KOPT-K1 (cell line): ENCODE results near the gene PADI3.

ENCODE experiments used
- H3K27ac ChIP-seq: fragments of 200-600 bp; sonication (generic); 2 replicates; pipeline ENCODE4 v1.5.1; 2016; ENCODE audit warnings: antibody characterized with exemption, mild to moderate bottlenecking, low read depth, low read length; ENCODE audit not compliant: poor library complexity, severe bottlenecking
- H3K36me3 ChIP-seq: fragments of 200-600 bp; sonication (generic); 2 replicates; pipeline ENCODE4 v1.5.1; 2017; ENCODE audit warnings: antibody characterized with exemption, mild to moderate bottlenecking, low read length, moderate library complexity; ENCODE audit not compliant: insufficient read depth
- H3K9me3 ChIP-seq: fragments of 200-600 bp; sonication (generic); 2 replicates; pipeline ENCODE4 v1.5.1; 2017; ENCODE audit warnings: antibody characterized with exemption, low read length, mild to moderate bottlenecking; ENCODE audit not compliant: insufficient read depth, poor library complexity, severe bottlenecking

The PADI3 gene

DNA sequence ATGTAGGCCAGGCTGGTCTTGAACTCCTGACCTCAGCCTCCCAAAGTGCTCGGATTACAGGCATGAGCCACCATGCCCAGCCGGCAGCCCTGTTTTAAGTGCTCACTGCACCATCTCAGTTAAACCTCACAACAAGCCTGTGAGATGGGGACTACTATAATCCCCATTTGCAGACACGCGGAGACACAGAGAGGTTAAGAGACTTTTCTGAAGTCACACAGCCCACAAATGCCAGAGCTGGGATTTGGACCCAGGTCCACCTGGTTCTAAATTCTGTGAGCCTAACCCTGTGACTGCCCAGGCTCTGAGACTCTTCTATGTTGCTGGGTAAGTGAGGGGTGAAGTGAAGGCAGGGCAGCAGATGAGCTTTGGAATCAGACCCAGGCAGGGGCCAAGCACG, 37.5 kb upstream of the PADI3 start:
- Histone ChIP-seq H3K9me3 (no peaks in the 10 kb centered on the region), H3K36me3 (no peaks in the 10 kb centered on the region), H3K27ac (no peak overlapping the region)

GRCh38 chr1:17212009-17212408, 36.9 kb upstream of the PADI3 start:
- Histone ChIP-seq H3K27ac (no peak overlapping the region), H3K9me3 (no peaks in the 10 kb centered on the region), H3K36me3 (no peaks in the 10 kb centered on the region)

DNA sequence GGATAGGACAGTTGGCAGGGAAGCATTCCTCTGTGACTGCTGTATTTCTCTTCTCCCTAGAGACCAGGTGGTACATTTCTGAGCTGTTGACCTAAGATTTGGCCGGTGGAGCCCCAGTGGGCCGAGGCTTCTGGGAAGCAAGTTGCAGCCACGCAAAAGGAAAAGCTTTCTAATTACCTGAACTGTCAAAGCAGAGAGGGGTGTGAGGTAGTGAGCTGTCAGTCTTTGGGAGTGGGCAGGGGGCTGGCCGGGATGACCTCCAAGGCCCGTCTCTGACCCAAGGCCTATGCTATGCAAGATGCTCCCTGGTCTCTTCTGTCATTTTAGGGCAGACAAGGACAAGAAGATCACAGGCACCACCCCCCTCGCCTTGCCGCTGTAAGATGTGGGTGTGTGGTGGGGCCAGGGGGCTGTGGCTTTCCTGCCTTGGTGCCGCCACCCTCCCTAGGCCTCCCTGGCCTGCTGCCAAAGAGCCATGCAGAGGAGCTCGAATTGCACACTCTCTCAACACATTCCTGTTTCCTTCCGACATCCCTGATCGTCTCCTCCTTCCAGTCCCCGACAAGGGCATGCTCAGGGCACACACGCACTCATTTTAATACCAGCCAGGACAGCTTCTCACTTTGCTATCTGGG, 36.3 kb upstream of the PADI3 start:
- no peak overlapping the region for H3K27ac ChIP-seq
- no peaks in the 10 kb centered on the region for H3K36me3 ChIP-seq
- H3K9me3 ChIP-seq, result no peaks in the 10 kb centered on the region

- Histone ChIP-seq H3K27ac (no peak overlapping the region), H3K9me3 (no peaks in the 10 kb centered on the region), H3K36me3 (no peaks in the 10 kb centered on the region)
Measured at GRCh38 chr1:17213148-17213781, 35.6 kb upstream of the PADI3 start.

GRCh38 chr1:17213782-17214148, 35.1 kb upstream of the PADI3 start:
- Histone ChIP-seq H3K36me3 (no peaks in the 10 kb centered on the region), H3K9me3 (no peaks in the 10 kb centered on the region), H3K27ac (no peak overlapping the region)

- H3K27ac ChIP-seq, result no peak overlapping the region
- H3K9me3 ChIP-seq, result no peaks in the 10 kb centered on the region
- no peaks in the 10 kb centered on the region for H3K36me3 ChIP-seq
Measured at GRCh38 chr1:17214876-17215544, 33.9 kb upstream of the PADI3 start.

GRCh38 chr1:17215545-17215890, 33.4 kb upstream of the PADI3 start:
- H3K27ac ChIP-seq, result no peak overlapping the region

DNA sequence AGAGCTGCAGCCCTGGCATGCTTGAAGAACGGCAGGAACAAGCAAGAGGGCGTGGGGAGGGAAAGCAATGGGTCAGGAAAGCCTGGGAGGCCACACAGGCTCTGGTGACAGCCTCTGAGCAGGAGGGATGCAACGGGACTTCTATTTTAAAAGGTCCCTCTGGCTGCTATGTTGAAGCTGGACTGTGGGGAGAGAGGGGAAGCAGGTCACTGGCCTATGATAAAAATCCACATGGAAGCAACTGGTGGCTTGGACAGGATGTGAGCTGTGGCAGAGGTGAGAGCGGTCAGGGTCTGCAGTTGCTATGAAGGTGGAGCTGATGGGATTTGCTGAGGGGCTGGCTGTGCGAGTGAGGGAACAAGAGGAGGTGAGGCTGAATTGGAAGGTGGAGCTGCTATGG, 32.8 kb upstream of the PADI3 start:
- Histone ChIP-seq H3K36me3 (no peaks in the 10 kb centered on the region), H3K27ac (no peak overlapping the region), H3K9me3 (no peaks in the 10 kb centered on the region)

More at GRCh38 chr1:17215545-17215890, 33.4 kb upstream of the PADI3 start:
- no peaks in the 10 kb centered on the region for H3K36me3 ChIP-seq
- no peaks in the 10 kb centered on the region for H3K9me3 ChIP-seq

DNA sequence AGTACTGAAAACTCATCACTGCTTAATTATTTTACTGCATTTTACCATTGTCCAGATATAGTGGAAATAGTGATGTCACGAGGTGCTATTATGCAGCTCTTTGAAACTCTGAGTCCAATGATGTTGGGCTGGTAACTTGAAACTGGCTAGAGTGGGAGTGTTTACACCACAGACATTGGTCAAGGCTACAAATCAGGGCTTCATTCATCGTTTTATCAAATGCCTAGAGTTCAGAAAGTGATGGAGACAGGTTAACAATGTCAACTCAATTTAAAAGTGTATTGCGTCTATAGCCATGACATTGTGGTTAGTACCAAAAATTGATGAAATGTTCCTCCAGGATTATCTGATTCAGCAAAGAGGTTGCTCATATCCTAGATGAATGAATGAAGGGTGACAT, 31.3 kb upstream of the PADI3 start:
- Histone ChIP-seq H3K36me3 (no peaks in the 10 kb centered on the region), H3K27ac (no peak overlapping the region), H3K9me3 (no peaks in the 10 kb centered on the region)

DNA sequence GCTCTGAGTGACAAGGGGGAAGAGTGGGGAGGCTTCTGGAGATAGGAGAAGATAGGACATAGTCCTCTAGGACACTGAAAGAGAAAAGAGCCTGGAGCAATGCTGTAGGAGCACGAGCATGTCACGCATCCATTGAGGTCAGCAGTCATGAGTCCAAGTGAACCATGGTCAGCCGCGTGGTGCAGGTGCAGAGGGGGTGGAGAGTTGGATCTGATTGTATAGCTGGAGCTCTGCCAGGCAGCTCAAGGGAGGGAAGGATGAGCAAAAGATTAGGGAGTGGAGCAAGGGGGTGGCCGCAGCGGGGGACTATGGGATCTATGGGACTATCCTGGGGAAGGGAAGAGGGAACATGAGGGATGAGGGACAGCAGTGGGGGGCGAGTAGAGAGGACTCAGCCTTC, 30.0 kb upstream of the PADI3 start:
- H3K27ac ChIP-seq, result no peak overlapping the region
- no peaks in the 10 kb centered on the region for H3K36me3 ChIP-seq
- H3K9me3 ChIP-seq, result no peaks in the 10 kb centered on the region

DNA sequence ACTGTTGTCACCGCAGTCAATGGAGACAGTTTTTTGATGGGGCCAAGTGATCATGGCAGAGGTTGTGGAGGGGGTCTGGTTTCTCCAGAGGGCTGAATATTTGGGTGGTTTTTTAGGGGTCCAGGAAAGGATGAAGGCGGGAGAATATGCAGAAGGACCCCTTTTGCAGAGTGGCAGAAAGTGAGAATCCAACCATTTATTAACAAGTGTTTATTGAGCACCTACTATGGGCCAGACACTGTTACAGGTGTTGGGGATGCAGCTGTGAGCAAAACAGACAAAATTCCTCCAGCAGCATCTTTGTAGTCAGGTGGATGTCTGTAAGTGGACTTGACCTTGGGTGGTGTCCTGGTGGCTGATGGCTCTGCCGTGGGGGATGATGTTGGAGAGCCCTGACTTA, 28.6 kb upstream of the PADI3 start:
- Histone ChIP-seq H3K9me3 (no peaks in the 10 kb centered on the region), H3K27ac (no peak overlapping the region), H3K36me3 (no peaks in the 10 kb centered on the region)

DNA sequence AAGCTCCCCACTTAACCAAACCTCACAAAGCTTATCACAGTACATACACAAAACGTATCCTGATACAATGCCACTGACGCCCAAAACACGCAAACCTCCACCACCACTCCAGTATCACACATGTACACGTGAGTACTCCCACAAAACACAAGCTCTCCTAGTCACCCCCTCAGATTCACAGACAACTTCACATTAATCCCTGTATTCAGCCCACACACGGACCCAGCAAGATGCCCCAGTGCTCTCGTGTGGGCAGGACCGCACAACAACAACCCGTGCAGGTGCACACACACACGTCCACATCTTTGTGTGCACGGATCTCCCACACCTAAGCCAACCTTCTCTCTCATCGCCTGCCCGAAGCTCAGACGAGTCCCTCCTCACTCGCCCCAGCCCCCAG, 26.3 kb upstream of the PADI3 start:
- Histone ChIP-seq H3K36me3 (no peaks in the 10 kb centered on the region), H3K9me3 (no peaks in the 10 kb centered on the region), H3K27ac (no peak overlapping the region)

GRCh38 chr1:17224434-17224833, 24.5 kb upstream of the PADI3 start:
- no peaks in the 10 kb centered on the region for H3K36me3 ChIP-seq

DNA sequence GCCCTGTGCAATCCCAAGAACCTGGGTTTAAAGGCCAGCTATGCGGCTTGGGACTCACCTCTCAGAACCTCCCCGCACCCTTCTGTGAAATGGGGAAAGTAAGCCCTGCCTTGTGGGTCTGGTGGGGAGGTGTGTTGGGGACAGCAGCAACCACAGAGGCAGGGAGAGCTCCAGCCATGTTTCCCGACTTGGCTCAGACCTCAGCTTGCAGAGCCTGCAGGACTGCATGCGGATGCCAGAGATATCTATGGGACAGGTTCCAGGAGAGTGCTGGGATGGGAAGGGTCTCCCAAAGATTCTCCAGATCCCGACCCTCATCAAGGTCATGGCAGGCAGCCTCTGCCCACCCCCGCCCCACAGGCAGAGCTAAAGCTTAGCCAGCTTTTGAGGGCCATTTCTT, 23.8 kb upstream of the PADI3 start:
- Histone ChIP-seq H3K27ac (no peak overlapping the region), H3K9me3 (no peaks in the 10 kb centered on the region), H3K36me3 (no peaks in the 10 kb centered on the region)

More at GRCh38 chr1:17224434-17224833, 24.5 kb upstream of the PADI3 start:
- H3K27ac ChIP-seq, result no peak overlapping the region
- no peaks in the 10 kb centered on the region for H3K9me3 ChIP-seq

DNA sequence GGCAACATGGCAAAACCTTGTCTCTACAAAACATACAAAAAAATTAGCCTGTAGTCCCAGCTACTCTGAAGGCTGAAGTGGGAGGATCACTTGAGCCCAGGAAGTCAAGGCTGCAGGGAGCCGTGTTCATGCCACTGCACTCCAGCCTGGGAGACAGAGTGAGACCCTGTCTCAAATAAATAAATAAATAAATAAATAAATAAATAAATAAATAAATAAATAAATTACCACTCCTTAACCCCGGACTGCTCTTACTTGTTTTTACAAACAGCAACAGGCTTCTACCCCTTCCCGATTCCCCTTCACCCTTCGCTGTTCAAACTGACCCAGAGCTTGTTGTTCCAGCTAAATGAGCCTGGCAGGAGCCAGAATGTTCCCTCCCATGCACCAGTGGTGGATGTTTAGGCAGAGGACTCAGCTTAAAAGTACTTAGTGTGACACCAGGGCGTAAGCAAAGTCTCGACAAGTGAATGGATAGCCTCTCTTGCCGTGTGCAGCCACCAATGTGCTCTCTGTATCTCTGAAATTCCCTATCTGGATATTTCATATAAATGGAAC, 21.5 kb upstream of the PADI3 start:
- no peaks in the 10 kb centered on the region for H3K9me3 ChIP-seq
- no peak overlapping the region for H3K27ac ChIP-seq
- no peaks in the 10 kb centered on the region for H3K36me3 ChIP-seq

DNA sequence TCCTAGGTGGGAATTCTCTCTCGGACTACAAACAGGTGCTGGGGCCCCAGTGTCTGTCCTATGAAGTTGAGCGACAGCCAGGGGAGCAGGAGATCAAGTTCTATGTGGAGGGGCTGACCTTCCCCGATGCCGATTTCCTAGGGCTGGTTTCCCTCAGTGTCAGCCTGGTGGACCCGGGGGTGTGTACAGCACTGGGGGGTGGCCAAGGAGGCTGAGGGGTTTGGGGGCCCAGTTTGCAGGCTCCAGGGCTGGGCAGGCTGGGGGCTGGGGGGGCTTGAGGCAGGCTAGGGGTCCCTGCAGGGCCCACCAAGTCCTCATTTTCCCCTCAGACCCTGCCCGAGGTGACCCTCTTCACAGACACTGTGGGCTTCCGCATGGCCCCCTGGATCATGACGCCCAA, 20.3 kb upstream of the PADI3 start:
- no peak overlapping the region for H3K27ac ChIP-seq
- H3K9me3 ChIP-seq, result no peaks in the 10 kb centered on the region
- H3K36me3 ChIP-seq, result no peaks in the 10 kb centered on the region
